GM19463 (cell line): Measurements from ENCODE around the gene GFM1.
A peak's percentile ranks its signal among the peaks of the same experiment; 100 is the strongest.

Source experiments
- ATAC-seq: cut with Tn5 transposase; IDR thresholded peaks from one replicate; pipeline ENCODE4 v1.9.1; 2021; ENCODE audit warnings: mild to moderate bottlenecking, moderate library complexity; ENCODE audit not compliant: unreplicated experiment

GFM1 gene

GRCh38 chr3:158644345-158644908 lies at the start of gene GFM1:
GFM1 (plus strand) TSS chr3:158644527; CDS start chr3:158644635, 108 bp downstream.
- peak; percentile 98 for ATAC-seq

DNA sequence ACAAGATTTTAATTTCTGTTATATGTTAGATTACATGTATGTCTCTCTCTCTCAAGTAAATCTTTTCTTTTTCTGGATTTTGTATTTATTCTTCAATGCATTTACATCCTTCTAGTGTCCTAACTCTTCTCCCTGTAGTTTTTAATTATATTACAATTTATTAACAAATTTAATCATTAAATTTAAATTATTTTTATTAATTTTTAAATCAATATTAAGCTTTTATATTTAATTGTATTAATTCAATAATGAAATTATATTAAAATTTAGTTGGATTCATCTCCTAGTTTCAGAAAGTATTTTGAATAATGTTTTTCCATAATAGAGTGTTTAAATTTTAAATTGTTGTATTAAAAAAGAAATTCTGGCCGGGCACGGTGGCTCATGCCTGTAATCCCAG lies 43.5 kb upstream of the GFM1 start:
- ATAC-seq: no peak

DNA sequence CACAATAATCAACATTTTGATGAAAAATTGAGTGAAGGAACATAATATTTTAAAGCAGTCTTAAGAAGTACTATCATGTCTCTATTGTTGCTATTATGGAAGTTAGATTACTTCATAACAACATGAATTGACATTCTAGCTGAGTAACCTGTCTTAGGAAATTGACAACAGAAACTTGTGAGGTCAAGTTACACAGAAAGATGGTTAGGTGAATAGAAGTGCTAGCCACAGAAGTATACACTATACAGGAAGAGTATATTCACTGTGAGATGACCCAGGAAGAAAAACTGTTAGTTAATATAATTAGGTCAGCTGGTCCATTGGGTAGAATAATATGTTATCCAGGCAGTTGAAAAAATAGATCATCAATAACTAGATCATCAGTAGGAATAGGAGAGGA lies 42.1 kb upstream of the GFM1 start:
- no peak for ATAC-seq

DNA sequence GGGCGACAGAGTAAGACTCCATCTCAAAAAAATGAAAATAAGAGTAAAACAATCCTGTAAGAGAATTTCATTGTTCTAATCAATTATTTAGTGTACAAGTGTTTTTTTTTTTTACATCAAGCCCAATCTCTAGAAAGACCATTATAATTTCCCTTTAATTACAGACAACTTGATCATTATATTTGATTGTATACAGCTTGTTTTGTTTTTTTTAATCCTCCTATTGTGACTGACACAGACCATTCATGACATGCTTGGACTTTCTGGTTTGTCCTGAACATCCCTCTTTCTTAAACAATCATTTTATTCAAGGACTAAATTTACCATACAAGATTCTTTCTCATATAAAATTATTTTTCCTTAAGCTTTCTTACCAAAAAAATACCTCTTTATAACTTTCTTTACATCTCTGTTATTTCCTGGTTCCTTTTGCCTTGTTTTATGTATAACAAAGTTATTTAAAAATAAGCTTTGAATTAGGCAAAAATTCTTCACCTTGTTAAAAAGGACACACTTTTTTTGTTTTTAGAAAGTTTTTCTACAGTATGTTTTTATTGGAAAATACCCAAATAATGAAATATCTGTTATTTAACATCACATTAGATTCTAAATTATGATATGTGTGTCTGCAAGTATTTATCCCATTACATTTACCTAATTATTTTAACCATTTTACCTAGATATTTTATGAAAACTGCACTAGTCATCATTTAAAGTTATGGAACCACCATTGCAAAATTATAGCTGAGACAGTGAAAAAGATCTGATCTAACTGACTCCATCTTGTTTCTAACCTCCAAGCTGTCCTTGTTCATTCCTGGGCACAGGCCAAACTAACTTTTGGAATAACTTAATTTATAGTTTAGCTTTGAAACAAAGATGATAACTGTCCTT lies 26.1 kb upstream of the GFM1 start:
- ATAC-seq: no peak

GRCh38 chr3:158625881-158626280 lies 18.4 kb upstream of the GFM1 start:
- no peak for ATAC-seq

DNA sequence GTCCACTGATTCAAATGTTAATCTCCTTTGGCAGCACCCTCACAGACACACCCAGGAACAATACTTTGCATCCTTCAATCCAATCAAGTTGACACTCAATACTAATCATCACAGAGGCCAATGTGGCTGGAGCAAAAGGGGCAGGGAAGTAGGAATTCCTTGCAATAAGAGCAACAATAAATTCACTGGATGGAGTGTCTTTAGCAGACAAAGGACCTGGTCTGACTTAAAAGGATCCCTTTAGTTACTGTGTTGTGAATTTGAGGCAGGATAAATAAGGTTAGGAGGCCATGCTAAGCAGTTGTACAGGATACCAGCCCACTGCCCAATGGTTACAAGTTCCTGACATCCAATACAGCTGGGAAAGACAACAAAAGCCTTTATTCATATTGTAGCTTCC lies 12.3 kb upstream of the GFM1 start:
- ATAC-seq: no peak

DNA sequence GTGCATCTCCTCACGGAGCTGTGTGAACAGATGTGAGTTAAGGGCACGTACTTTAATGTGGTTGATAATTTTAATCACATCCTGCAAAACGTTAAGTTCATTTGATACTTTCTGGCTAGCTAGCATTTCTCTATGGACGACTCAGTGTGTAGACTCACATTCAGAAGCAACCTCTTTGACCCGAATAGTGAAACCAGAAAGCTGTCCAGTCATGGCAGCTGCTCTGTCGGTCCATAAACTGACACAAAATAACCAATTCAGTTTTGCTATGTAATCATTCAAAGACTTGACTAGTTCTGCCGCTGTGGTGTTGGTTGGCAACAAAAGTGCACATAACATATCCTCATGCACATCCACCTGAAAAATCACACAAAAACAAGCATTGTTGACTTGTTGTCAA lies 3.7 kb upstream of the GFM1 start:
- no peak for ATAC-seq

DNA sequence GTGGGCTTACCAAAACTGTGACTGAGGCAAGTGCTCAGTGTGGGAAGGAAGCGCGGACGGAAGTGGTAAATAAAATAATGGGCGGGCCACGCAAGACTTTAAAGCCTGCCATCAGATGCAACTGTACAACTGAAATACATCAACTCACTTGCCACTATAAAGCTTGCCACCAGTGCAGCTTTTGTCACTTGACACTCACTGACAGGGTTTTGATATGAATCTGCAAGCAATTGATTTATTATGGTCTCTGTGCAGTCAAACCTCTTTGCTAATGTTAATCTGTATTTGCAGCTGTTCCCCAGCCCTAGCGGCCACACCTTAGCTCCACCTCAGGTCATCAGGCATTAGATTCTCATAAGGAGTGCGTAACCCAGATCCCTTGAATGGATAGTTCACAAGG lies 2.3 kb upstream of the GFM1 start:
- no peak for ATAC-seq

GRCh38 chr3:158642474-158643210 lies 1.7 kb upstream of the GFM1 start:
- no peak for ATAC-seq

DNA sequence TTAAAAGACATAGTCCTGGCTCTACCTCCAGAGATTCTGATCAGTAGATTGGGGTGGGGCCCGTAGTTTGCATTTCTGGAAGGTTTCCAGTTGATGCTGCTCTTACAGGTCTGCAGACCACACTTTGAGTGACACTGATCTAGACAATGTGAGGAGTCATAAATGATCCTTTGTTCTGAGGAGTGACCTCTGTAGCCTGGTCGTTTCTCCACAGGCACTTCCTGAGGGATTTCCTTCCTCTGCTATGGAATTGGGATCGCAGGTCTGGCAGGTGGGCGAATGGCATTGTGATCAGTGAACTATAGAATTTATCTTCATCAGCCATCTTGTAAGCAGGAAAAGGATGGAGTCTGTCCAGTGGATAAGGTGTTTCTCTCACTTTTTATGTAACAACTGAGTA lies 5.5 kb downstream of the GFM1 start:
- ATAC-seq: no peak

DNA sequence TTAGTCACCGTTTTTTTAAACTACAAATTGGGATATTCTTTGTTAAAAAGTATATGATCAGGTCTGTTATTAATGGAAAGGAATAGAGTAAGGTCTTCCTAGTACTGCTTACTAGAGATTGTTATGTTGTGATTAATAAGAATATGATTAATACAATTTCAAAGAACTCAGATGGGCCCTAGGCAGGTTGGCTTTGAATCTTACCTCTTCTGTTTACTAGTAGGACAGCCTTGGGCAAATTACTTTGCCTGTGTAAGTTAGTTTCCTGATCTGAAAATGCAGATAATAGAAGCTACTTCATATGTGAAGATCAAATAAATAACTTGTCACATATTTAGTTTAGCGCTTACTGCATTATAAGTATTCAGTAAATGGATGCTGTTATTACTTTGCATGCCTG lies 6.9 kb downstream of the GFM1 start:
- no peak for ATAC-seq

GRCh38 chr3:158652463-158652862 lies 8.1 kb downstream of the GFM1 start:
- no peak for ATAC-seq

- no peak for ATAC-seq
Measured at GRCh38 chr3:158658889-158659288, 14.6 kb downstream of the GFM1 start.

- peak; percentile 91 for ATAC-seq
Measured at GRCh38 chr3:158659454-158660237, 15.3 kb downstream of the GFM1 start.

- no peak for ATAC-seq
Measured at GRCh38 chr3:158660711-158661110, 16.4 kb downstream of the GFM1 start.

DNA sequence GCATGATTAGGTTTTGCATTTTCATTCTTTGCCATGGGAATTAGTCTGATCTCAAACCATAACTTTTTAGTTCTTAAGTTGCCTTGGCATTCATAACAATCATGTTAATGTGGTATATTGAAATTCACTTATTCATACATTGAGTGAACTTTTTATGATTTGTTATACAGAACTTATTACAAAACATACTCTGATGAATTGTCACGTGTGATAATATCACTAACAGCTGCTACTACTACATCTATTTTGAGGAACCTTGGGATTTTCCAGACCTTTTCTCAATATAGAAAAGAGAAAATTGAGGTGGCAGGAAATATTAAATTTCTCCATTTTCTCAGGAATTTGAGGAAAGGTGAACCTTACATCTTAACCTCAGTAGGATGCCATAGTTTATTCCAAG lies 18.9 kb downstream of the GFM1 start:
- no peak for ATAC-seq

- no peak for ATAC-seq
Measured at GRCh38 chr3:158663832-158664231, 19.5 kb downstream of the GFM1 start.

DNA sequence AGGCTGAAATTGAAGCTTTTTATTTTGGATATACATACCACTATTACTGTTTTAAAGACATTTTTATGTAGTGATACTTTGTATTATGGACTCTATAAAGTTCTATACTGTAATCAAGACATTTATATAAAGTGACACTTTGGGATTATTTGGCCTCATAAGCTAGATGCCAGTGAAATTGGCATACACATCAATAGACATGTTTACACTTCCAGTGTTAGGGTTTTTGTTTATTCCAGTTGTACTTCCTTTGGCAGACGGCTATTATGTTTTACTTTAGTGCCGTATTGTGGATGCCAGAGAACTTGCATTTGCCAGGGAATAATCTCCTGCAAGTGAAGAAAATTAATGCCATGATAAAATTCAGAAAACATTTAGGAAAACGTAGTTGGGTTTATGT lies 22.1 kb downstream of the GFM1 start:
- no peak for ATAC-seq

DNA sequence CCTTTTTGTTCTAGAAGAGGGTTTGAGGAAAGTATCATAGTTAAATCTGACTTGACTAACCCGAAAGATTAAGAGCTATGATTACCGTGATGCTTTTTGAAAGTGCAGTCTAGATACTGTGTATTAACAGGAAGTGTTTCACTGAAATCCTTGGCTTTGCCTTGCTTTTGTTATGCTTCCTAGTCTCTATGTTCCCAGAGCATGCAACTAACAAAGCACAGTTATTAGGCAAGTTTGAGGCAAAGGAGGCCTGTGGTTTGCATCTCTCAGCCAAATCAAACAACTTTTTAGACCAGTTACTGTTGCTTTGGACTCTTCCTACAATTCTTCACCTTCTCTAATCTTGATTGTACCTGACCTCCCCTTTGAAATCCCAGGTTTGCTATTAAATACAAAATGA lies 24.2 kb downstream of the GFM1 start:
- no peak for ATAC-seq

GRCh38 chr3:158671821-158672214 lies 27.5 kb downstream of the GFM1 start:
- peak; percentile 1 for ATAC-seq
